Measurements from ENCODE around the gene SMIM35. TPM values are rescaled to one million over a fixed set of nuclear protein-coding genes. Genes with fewer than 3 reads are reported as not detected.

The SMIM35 gene
- total RNA-seq (under 1 TPM in 1 of 4 donors, not detected in 3; 0.09 TPM), polyA plus RNA-seq (not detected)
- long read RNA-seq, donor 1: 0 reads
- long read RNA-seq, donor 2: 0 reads

GRCh38 chr11:118086913-118087768 is at the start of gene SMIM35:
SMIM35 (minus strand) TSS chr11:118086963; CDS start chr11:118086757, 206 bp downstream.
- ATAC-seq (no peak), DNase-seq (peak in 1 of 2 donors; percentile 60)
- no peaks in the 10 kb centered on the region for H3K27me3 ChIP-seq (ENCODE audit: insufficient read depth in 3 of 3, low read length in 2 of 3)
- intact Hi-C loops (cut with DNase I): no loop called here
- WGBS, 3 donors: 41 to 51% (median 47%) methylated on average over 5 of the region's 5 CpGs
- no peak for TF ChIP-seq CTCF (IDR thresholded peaks at IDR 0.05)
- no peak within 1 kb of the TSS for H3K4me3 ChIP-seq
- H3K27ac ChIP-seq: no peak within 1 kb of the TSS
- H3K4me1 ChIP-seq: peaks cover 21% of the 10 kb centered on the region
- H3K36me3 ChIP-seq (ENCODE audit: insufficient read depth in 1 of 2, low read depth in 1 of 2): no peaks in the 10 kb centered on the region
- no peaks in the 10 kb centered on the region for H3K9me3 ChIP-seq

- Histone ChIP-seq H3K4me3 (no peak overlapping the region), H3K27me3 (ENCODE audit: insufficient read depth in 3 of 3, low read length in 2 of 3) (peaks cover 0 to 1% (median 0%) of the 10 kb centered on the region in 3 donors), H3K36me3 (ENCODE audit: insufficient read depth in 1 of 2, low read depth in 1 of 2) (no peaks in the 10 kb centered on the region), H3K4me1 (no peaks in the 10 kb centered on the region), H3K9me3 (no peaks in the 10 kb centered on the region), H3K27ac (no peak overlapping the region)
- ATAC-seq (no peak), DNase-seq (no peak)
- no peak for TF ChIP-seq CTCF (IDR thresholded peaks at IDR 0.05)
- intact Hi-C loops (cut with DNase I): no loop called here
- 73 to 88% (median 79%) methylated on average over 2 of the region's 2 CpGs for WGBS, 3 donors
Observed at GRCh38 chr11:118136341-118136740, 49.6 kb upstream of the SMIM35 start.

GRCh38 chr11:118135796-118136165 is 49.0 kb upstream of the SMIM35 start:
- Histone ChIP-seq H3K27ac (no peak overlapping the region), H3K27me3 (ENCODE audit: insufficient read depth in 3 of 3, low read length in 2 of 3) (peaks cover 0 to 1% (median 0%) of the 10 kb centered on the region in 3 donors), H3K36me3 (ENCODE audit: insufficient read depth in 1 of 2, low read depth in 1 of 2) (no peaks in the 10 kb centered on the region), H3K9me3 (no peaks in the 10 kb centered on the region), H3K4me1 (no peaks in the 10 kb centered on the region), H3K4me3 (no peak overlapping the region)
- 83 to 93% (median 87%) methylated on average over 3 to 5 of the region's 5 CpGs for WGBS, 3 donors
- ATAC-seq (no peak), DNase-seq (no peak)
- TF ChIP-seq CTCF (IDR thresholded peaks at IDR 0.05): no peak
- intact Hi-C loops (cut with DNase I): no loop called here

GRCh38 chr11:118135051-118135795 is 48.5 kb upstream of the SMIM35 start:
- Histone ChIP-seq H3K27ac (no peak overlapping the region), H3K36me3 (ENCODE audit: insufficient read depth in 1 of 2, low read depth in 1 of 2) (no peaks in the 10 kb centered on the region), H3K27me3 (ENCODE audit: insufficient read depth in 3 of 3, low read length in 2 of 3) (peaks cover 0 to 1% (median 0%) of the 10 kb centered on the region in 3 donors), H3K9me3 (no peaks in the 10 kb centered on the region), H3K4me3 (no peak overlapping the region), H3K4me1 (no peaks in the 10 kb centered on the region)
- intact Hi-C loops (cut with DNase I): no loop called here
- 77 to 80% (median 79%) methylated on average over 7 of the region's 7 CpGs for WGBS, 3 donors
- ATAC-seq: no peak
- no peak for DNase-seq
- TF ChIP-seq CTCF (IDR thresholded peaks at IDR 0.05): no peak

All from psoas muscle (tissue), 8 donors.